ENCODE data around the gene DYNLT2. TPM values are rescaled to one million over a fixed set of nuclear protein-coding genes. Genes with fewer than 3 reads are reported as not detected.

Gene DYNLT2
- total and polyA plus RNA-seq, 2 of the 13 experiments (the other 11 are each of a cell fraction or from before 2014, with no cell fraction given) = 2.1 to 4.3 TPM

GRCh38 chr6:169725125-169726048 lies 26.0 kb downstream of the DYNLT2 start (continued):
- TF ChIP-seq GMEB1 (CRISPR knock-in tag; IDR thresholded peaks at IDR 0.05; ENCODE audit: borderline replicate concordance) (peak; percentile 53; the same call in 1 of the 2 replicates), MAFK (conservative IDR thresholded peaks at IDR 0.05 in 1 of 2, IDR thresholded peaks at IDR 0.05 in 1 of 2; ENCODE audit: low read length in 2 of 2) (peak in 1 of 2 experiments; percentile 49; a peak in 3 of 4 replicates), AGO1 (IDR thresholded peaks at IDR 0.05; ENCODE audit: low read depth, low read length, poor library complexity, severe bottlenecking) (peak; percentile 8), GABPB1 (CRISPR knock-in tag; IDR thresholded peaks at IDR 0.05) (peak; percentile 32; the same call in 1 of the 2 replicates), MTERF4 (CRISPR knock-in tag; IDR thresholded peaks at IDR 0.05) (0 out of 2 replicates have a peak, but pooled peaks have one; percentile 20), ATF2 (CRISPR knock-in tag; IDR thresholded peaks at IDR 0.05) (peak; percentile 89), NFYC (CRISPR knock-in tag; IDR thresholded peaks at IDR 0.05) (no peak), E2F2 (CRISPR knock-in tag; IDR thresholded peaks at IDR 0.05; ENCODE audit: borderline replicate concordance) (no peak), FOXK1 (CRISPR knock-in tag; IDR thresholded peaks at IDR 0.05; ENCODE audit: borderline replicate concordance, low read depth) (peak; percentile 84), FOXA3 (CRISPR knock-in tag; IDR thresholded peaks at IDR 0.05) (peak; percentile 88), WIZ (CRISPR knock-in tag; IDR thresholded peaks at IDR 0.05) (no peak), FOSL2 (CRISPR knock-in tag; IDR thresholded peaks at IDR 0.05) (peak; percentile 97), RAD21 (CRISPR knock-in tag; IDR thresholded peaks at IDR 0.05) (no peak), ZFY (CRISPR knock-in tag; IDR thresholded peaks at IDR 0.05) (peak; percentile 17), MBD4 (IDR thresholded peaks at IDR 0.05; ENCODE audit: borderline replicate concordance, low read length) (no peak), ZEB1 (IDR thresholded peaks at IDR 0.05; ENCODE audit: insufficient replicate concordance, low read depth) (no peak), HES4 (CRISPR knock-in tag; IDR thresholded peaks at IDR 0.05; ENCODE audit: borderline replicate concordance) (no peak; the same call in 1 of the 2 replicates), ATF5 (CRISPR knock-in tag; IDR thresholded peaks at IDR 0.05; ENCODE audit: low read depth) (no peak), ISX (CRISPR knock-in tag; conservative IDR thresholded peaks at IDR 0.05) (no peak; the same call in 1 of the 2 replicates), ZNF740 (CRISPR knock-in tag; IDR thresholded peaks at IDR 0.05) (no peak)

Measured in HepG2 (cell line).